Dedifferentiated amniotic fluid mesenchymal stem cell (primary cell): ENCODE results near the gene PCDHGA9.
A peak's percentile ranks its signal among the peaks of the same experiment; 100 is the strongest.
"Not testable (repeated sequence)": the region's sequence is repeated elsewhere in the genome, so short reads cannot be mapped to it uniquely, and the experiment has no call there.

Source experiments
- DNase-seq: peaks from one replicate; pipeline ENCODE4 v3.0.0-alpha.2; 2016; ENCODE audit errors: extremely low spot score

The PCDHGA9 gene

DNA sequence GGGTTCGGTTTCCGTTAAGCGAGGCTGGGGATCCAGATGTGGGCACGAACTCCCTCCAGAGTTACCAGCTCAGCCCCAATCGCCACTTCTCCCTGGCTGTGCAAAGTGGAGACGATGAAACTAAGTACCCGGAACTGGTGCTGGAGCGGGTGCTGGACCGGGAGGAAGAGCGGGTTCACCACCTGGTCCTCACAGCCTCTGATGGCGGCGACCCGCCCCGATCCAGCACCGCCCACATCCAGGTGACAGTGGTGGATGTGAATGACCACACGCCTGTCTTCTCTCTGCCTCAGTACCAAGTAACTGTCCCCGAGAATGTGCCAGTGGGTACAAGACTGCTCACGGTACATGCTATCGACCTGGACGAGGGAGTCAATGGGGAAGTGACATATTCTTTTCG, 19.2 kb upstream of the PCDHGA9 start:
- DNase-seq: no peak

DNA sequence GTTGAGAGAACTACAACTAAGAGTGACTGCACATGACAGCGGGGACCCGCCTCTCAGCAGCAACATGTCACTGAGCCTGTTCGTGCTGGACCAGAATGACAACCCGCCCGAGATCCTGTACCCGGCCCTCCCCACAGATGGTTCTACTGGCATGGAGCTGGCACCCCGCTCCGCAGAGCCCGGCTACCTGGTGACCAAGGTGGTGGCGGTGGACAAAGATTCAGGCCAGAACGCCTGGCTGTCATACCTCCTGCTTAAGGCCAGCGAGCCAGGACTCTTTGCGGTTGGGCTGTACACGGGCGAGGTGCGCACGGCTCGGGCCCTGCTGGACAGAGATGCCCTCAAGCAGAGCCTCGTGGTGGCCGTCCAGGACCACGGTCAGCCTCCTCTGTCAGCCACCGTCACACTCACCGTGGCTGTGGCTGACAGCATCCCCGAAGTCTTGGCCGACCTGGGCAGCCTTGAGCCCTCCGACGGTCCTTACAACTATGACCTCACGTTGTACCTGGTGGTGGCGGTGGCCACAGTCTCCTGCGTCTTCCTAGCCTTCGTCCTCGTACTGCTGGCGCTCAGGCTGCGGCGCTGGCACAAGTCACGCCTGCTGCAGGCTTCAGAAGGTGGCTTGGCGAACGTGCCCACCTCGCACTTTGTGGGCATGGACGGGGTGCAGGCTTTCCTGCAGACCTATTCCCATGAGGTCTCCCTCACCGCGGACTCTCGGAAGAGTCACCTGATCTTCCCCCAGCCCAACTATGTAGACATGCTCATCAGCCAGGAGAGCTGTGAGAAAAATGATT, 17.9 kb upstream of the PCDHGA9 start:
- no peak for DNase-seq

DNA sequence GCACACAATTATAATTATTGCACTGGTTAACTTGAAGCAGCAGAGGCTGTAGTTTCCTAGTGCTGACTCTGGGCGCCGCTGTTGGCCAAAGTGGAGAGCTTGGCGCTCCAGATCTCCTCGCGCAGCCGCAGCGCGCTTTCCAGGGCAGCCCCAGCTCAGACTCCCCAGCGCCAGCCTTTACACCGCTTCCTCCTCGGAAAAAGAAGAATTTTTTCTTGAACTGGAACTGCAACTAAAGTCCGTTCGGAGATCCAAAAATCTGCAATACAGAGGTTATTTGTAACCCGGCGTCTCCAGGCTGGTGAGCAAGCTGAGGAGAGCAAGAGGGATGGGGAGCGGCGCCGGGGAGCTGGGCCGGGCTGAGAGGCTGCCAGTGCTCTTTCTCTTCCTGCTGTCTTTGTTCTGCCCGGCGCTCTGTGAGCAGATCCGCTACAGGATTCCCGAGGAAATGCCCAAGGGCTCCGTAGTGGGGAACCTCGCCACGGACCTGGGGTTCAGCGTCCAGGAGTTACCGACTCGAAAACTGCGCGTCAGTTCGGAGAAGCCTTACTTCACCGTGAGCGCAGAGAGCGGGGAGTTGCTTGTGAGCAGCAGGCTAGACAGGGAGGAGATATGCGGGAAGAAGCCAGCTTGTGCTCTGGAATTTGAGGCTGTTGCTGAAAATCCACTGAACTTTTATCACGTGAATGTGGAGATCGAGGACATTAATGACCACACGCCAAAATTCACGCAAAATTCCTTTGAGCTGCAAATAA, 14.8 kb upstream of the PCDHGA9 start, which contains the start of gene PCDHGB4:
TSS of gene PCDHGB4 (plus strand) at position 142 of the 755 bp plus-strand sequence. CDS start at position 329, 187 bp downstream.
- DNase-seq: not testable (repeated sequence)

DNA sequence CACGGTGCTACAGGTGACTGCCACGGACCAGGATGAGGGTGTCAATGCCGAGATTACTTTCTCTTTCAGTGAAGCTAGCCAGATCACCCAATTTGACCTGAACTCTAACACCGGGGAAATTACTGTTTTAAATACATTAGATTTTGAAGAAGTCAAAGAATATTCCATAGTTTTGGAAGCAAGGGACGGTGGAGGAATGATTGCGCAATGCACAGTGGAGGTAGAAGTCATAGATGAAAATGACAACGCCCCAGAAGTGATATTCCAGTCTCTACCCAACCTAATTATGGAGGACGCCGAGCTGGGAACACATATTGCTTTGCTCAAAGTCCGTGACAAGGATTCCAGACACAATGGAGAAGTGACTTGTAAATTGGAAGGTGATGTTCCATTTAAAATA, 13.9 kb upstream of the PCDHGA9 start:
- DNase-seq: no peak

DNA sequence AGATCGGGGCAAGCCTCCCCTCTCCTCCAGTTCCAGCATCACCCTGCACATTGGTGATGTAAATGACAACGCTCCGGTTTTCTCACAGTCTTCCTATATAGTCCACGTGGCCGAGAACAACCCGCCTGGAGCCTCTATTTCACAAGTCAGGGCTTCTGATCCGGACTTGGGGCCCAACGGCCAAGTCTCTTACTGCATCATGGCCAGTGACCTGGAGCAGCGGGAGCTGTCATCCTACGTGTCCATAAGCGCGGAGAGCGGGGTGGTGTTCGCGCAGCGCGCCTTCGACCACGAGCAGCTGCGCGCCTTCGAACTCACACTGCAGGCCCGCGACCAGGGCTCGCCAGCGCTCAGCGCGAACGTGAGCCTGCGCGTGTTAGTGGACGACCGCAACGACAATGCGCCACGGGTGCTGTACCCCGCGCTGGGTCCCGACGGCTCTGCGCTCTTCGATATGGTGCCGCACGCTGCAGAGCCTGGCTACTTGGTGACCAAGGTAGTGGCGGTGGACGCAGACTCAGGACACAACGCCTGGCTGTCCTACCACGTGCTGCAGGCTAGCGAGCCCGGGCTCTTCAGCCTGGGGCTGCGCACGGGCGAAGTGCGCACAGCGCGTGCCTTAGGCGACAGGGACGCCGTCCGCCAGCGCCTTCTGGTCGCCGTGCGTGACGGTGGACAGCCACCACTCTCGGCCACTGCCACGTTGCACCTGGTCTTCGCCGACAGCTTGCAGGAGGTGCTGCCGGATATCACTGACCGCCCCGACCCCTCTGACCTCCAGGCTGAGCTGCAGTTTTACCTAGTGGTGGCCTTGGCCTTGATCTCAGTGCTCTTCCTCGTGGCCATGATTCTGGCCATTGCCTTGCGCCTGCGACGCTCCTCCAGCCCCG, 13.2 kb upstream of the PCDHGA9 start:
- DNase-seq: no peak

DNA sequence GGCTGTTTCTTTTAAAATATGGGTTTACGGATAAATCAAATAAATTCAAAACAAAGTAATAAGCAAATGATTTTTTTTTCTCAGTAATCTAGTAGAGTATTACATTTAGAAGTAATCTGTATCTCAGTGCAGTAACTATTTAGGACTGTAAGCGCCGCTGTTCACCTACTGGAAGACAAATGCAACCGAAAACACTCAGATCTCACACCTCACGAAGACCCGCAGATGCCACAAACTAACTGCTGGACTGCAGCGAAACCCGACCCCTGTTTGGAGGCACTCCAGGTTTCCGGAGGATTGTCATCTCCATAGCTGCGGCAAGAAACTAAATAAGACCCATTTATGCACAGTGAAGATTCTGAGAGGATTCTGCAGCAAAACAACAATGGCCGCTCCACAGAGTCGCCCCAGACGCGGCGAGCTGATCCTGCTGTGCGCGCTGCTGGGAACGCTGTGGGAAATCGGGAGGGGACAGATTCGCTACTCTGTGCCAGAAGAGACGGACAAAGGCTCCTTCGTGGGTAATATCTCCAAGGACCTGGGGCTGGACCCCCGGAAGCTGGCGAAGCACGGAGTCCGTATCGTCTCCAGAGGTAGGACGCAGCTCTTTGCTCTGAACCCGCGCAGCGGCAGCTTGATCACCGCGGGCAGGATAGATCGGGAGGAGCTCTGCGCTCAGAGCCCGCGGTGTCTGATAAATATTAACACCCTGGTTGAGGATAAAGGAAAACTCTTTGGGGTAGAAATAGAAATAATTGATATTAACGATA, 10.0 kb upstream of the PCDHGA9 start, which contains the start of gene PCDHGA8:
TSS of gene PCDHGA8 (plus strand) at position 205 of the 770 bp plus-strand sequence. CDS start at position 386, 181 bp downstream.
- no peak for DNase-seq

DNA sequence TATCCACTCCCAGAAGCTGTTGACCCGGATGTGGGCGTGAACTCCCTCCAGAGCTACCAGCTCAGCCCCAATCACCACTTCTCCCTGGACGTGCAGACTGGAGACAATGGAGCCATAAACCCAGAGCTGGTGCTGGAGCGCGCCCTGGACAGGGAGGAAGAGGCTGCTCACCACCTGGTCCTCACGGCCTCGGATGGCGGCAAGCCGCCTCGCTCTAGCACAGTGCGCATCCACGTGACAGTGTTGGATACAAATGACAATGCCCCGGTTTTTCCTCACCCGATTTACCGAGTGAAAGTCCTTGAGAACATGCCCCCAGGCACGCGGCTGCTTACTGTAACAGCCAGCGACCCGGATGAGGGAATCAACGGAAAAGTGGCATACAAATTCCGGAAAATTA, 9.3 kb upstream of the PCDHGA9 start:
- no peak for DNase-seq

DNA sequence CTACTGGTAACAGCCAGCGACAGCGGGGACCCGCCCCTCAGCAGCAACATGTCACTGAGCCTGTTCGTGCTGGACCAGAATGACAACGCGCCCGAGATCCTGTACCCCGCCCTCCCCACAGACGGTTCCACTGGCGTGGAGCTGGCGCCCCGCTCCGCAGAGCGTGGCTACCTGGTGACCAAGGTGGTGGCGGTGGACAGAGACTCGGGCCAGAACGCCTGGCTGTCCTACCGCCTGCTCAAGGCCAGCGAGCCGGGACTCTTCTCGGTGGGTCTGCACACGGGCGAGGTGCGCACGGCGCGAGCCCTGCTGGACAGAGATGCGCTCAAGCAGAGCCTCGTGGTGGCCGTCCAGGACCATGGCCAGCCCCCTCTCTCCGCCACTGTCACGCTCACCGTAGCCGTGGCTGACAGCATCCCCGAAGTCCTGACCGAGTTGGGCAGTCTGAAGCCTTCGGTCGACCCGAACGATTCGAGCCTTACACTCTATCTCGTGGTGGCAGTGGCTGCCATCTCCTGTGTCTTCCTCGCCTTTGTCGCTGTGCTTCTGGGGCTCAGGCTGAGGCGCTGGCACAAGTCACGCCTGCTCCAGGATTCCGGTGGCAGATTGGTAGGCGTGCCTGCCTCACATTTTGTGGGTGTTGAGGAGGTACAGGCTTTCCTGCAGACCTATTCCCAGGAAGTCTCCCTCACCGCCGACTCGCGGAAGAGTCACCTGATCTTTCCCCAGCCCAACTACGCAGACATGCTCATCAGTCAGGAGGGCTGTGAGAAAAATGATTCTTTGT, 8.0 kb upstream of the PCDHGA9 start:
- not testable (repeated sequence) for DNase-seq

DNA sequence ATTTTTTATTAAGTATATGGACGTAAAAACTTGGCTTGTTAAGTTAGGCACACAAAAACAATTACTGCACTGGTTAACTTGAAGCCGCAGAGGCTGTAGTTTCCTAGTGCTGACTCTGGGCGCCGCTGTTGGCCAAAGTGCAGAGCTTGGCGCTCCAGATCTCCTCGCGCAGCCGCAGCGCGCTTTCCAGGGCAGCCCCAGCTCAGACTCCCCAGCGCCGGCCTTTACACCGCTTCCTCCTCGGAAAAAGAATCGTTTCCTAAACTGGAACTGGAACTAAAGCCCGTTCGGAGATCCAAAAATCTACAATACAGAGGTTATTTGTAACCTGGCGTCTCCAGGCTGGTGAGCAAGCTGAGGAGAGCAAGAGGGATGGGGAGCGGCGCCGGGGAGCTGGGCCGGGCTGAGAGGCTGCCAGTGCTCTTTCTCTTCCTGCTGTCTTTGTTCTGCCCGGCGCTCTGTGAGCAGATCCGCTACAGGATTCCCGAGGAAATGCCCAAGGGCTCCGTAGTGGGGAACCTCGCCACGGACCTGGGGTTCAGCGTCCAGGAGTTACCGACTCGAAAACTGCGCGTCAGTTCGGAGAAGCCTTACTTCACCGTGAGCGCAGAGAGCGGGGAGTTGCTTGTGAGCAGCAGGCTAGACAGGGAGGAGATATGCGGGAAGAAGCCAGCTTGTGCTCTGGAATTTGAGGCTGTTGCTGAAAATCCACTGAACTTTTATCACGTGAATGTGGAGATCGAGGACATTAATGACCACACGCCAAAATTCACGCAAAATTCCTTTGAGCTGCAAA, 4.6 kb upstream of the PCDHGA9 start, which contains the start of gene PCDHGB5:
TSS of gene PCDHGB5 (plus strand) at position 192 of the 796 bp plus-strand sequence. CDS start at position 373, 181 bp downstream.
- DNase-seq: not testable (repeated sequence)

DNA sequence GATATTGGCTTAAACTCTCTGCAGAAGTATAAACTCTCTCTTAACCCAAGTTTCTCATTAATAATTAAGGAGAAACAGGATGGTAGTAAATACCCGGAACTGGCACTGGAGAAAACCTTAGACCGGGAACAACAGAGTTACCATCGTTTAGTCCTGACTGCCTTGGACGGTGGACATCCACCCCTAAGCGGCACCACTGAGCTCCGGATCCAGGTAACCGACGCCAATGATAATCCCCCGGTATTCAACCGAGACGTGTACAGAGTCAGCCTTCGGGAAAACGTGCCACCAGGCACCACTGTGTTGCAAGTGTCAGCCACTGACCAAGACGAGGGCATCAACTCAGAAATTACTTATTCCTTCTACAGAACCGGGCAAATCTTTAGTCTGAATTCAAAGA, 4.0 kb upstream of the PCDHGA9 start:
- DNase-seq: no peak

DNA sequence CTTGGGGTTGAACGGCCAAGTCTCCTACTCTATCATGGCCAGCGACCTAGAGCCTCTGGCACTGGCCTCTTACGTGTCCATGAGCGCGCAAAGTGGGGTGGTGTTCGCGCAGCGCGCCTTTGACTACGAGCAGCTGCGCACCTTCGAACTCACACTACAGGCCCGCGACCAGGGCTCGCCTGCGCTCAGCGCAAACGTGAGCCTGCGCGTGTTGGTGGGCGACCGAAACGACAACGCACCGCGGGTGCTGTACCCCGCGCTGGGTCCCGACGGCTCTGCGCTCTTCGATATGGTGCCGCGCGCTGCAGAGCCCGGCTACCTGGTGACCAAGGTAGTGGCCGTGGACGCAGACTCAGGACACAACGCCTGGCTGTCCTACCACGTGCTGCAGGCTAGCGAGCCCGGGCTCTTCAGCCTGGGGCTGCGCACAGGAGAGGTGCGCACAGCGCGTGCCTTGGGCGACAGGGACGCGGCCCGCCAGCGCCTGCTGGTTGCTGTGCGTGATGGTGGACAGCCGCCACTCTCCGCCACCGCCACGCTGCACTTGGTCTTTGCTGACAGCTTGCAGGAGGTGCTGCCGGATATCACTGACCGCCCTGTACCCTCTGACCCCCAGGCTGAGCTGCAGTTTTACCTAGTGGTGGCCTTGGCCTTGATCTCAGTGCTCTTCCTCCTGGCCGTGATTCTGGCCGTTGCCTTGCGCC, 2.9 kb upstream of the PCDHGA9 start:
- no peak for DNase-seq

DNA sequence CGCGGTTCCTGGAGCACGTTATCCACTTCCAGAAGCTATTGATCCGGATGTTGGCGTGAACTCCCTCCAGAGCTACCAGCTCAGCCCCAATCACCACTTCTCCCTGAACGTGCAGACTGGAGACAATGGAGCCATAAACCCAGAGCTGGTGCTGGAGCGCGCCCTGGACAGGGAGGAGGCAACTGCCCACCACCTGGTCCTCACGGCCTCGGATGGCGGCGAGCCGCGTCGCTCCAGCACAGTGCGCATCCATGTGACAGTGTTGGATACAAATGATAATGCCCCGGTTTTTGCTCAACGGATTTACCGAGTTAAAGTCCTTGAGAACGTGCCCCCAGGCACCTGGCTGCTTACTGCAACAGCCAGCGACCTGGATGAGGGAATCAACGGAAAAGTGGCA, 809 bp downstream of the PCDHGA9 start:
- DNase-seq: no peak

DNA sequence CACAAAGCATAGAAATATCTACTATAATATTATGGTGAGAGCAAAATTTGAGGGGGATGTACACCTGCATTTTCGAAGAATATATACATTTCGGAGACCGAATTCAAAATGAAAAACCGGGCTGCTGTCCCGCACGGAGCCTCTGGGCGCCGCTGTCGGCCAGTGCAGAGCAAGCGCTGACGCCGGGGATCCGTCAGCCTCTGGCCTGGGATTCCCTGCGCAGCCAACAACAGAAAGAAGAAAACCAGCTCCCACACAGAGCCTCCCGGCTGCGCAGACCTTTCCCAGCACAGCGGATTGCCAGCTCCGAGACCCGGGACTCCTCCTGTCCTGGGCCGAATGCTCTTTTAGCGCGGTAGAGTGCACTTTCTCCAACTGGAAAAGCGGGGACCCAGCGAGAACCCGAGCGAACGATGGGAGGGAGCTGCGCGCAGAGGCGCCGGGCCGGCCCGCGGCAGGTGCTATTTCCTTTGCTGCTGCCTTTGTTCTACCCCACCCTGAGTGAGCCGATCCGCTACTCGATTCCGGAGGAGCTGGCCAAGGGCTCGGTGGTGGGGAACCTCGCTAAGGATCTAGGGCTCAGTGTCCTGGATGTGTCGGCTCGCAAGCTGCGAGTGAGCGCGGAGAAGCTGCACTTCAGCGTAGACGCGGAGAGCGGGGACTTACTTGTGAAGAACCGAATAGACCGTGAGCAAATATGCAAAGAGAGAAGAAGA, 5.4 kb downstream of the PCDHGA9 start, which contains the start of gene PCDHGB6:
TSS of gene PCDHGB6 (plus strand) at position 232 of the 716 bp plus-strand sequence. CDS start at position 414, 182 bp downstream.
- not testable (repeated sequence) for DNase-seq

DNA sequence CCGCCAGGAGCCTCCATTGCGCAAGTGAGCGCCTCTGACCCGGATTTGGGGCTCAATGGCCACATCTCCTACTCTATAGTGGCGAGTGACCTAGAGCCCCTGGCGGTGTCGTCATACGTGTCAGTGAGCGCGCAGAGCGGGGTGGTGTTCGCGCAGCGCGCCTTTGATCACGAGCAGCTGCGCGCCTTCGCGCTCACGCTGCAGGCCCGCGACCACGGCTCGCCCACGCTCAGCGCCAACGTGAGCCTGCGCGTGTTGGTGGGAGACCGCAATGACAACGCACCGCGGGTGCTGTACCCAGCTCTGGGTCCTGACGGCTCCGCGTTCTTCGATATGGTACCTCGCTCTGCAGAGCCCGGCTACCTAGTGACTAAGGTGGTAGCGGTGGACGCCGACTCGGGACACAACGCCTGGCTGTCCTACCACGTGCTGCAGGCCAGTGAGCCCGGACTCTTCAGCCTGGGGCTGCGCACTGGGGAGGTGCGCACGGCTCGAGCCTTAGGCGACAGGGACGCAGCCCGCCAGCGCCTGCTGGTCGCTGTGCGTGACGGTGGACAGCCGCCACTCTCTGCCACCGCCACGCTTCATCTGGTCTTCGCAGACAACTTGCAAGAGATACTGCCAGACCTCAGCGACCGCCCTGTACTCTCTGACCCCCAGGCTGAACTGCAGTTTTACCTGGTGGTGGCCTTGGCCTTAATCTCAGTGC, 7.2 kb downstream of the PCDHGA9 start:
- no peak for DNase-seq

DNA sequence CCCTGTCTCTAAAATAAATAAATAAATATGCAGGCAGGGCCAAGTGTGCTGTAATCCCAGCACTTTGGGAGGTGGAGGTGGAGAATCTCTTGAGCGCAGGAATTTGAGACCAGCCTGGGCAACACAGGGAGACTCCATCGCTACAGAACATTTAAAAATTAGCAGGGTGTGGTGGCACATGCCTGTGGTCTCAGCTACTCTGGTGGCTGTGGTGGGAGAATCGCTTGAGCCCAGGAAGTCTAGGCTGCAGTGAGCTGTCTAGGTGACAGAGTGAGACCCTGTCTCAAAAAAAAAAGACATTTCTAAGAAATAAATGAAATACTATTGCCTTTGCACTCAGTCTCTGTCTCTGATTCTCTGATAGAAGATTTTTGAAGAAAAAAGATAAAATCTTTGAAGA, 9.0 kb downstream of the PCDHGA9 start:
- DNase-seq: no peak

DNA sequence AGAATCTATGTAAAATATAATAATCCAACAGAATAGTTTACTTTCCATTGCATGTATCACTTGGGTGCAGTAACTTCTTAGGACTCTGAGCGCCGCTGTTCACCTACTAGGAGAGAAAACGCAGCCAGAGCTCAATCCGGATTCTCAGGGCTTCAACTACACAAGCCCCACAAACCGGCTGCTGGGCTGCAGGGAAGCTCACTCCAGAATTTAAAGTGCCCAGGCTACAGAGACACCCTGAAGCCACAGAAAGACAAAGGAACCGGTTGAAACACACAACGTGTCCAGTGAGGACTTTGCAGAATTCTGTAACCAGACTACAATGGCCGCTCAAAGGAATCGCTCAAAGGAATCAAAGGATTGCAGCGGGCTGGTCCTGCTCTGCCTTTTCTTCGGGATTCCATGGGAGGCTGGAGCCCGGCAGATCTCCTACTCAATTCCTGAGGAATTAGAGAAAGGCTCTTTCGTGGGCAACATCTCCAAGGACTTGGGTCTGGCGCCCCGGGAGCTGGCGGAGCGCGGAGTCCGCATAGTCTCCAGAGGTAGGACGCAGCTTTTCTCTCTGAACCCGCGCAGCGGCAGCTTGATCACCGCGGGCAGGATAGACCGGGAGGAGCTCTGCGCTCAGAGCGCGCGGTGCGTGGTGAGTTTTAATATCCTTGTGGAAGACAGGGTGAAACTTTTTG, 10.4 kb downstream of the PCDHGA9 start, which contains the start of gene PCDHGA10:
TSS of gene PCDHGA10 (plus strand) at position 134 of the 686 bp plus-strand sequence. CDS start at position 323, 189 bp downstream.
- peak; percentile 96 for DNase-seq
